ENCODE results near the gene APC2.

- TF ChIP-seq POLR2A (IDR thresholded peaks at IDR 0.05) (no peak), CTCF (IDR thresholded peaks at IDR 0.05) (no peak)
Observed at GRCh38 chr19:1432507-1432887, 17.4 kb upstream of the APC2 start.
